ENCODE data around the gene GID8.

The GID8 gene

GRCh38 chr20:62931464-62931863, 6.5 kb upstream of the GID8 start:
- TF ChIP-seq POLR2A (IDR thresholded peaks at IDR 0.05; ENCODE audit: low read length) (no peak), GATA1 (IDR thresholded peaks at IDR 0.05; ENCODE audit: low read depth, low read length) (no peak)
- DNase-seq, result no peak

GRCh38 chr20:62933966-62934365, 4.0 kb upstream of the GID8 start:
- TF ChIP-seq GATA1 (IDR thresholded peaks at IDR 0.05; ENCODE audit: low read depth, low read length) (no peak), POLR2A (IDR thresholded peaks at IDR 0.05; ENCODE audit: low read length) (no peak)
- no peak for DNase-seq

GRCh38 chr20:62935204-62935967, 2.6 kb upstream of the GID8 start:
- no peak for TF ChIP-seq GATA1 (IDR thresholded peaks at IDR 0.05; ENCODE audit: low read depth, low read length)
- TF ChIP-seq POLR2A (IDR thresholded peaks at IDR 0.05; ENCODE audit: low read length), result no peak
- DNase-seq, result peak; percentile 17 to 26

GRCh38 chr20:62935968-62936585, 1.9 kb upstream of the GID8 start:
- no peak for DNase-seq
- TF ChIP-seq POLR2A (IDR thresholded peaks at IDR 0.05; ENCODE audit: low read length) (no peak), GATA1 (IDR thresholded peaks at IDR 0.05; ENCODE audit: low read depth, low read length) (no peak)

GRCh38 chr20:62937268-62938104, 461 bp upstream of the GID8 start:
- DNase-seq, result peak; percentile 98
- TF ChIP-seq POLR2A (IDR thresholded peaks at IDR 0.05; ENCODE audit: low read length) (peak; percentile 82), GATA1 (IDR thresholded peaks at IDR 0.05; ENCODE audit: low read depth, low read length) (no peak)

- TF ChIP-seq GATA1 (IDR thresholded peaks at IDR 0.05; ENCODE audit: low read depth, low read length), result no peak
- TF ChIP-seq POLR2A (IDR thresholded peaks at IDR 0.05; ENCODE audit: low read length), result no peak
- no peak for DNase-seq
Observed at GRCh38 chr20:62940875-62941274, 2.9 kb downstream of the GID8 start.

- TF ChIP-seq GATA1 (IDR thresholded peaks at IDR 0.05; ENCODE audit: low read depth, low read length) (no peak), POLR2A (IDR thresholded peaks at IDR 0.05; ENCODE audit: low read length) (no peak)
- no peak for DNase-seq
Observed at GRCh38 chr20:62941792-62942191, 3.8 kb downstream of the GID8 start.

- TF ChIP-seq GATA1 (IDR thresholded peaks at IDR 0.05; ENCODE audit: low read depth, low read length) (no peak), POLR2A (IDR thresholded peaks at IDR 0.05; ENCODE audit: low read length) (no peak)
- DNase-seq, result no peak
Observed at GRCh38 chr20:62942456-62942855, 4.5 kb downstream of the GID8 start.

GRCh38 chr20:62943396-62943795, 5.4 kb downstream of the GID8 start:
- no peak for DNase-seq
- TF ChIP-seq POLR2A (IDR thresholded peaks at IDR 0.05; ENCODE audit: low read length) (no peak), GATA1 (IDR thresholded peaks at IDR 0.05; ENCODE audit: low read depth, low read length) (no peak)

GRCh38 chr20:62944184-62944583, 6.2 kb downstream of the GID8 start:
- DNase-seq, result no peak
- TF ChIP-seq POLR2A (IDR thresholded peaks at IDR 0.05; ENCODE audit: low read length) (no peak), GATA1 (IDR thresholded peaks at IDR 0.05; ENCODE audit: low read depth, low read length) (no peak)

- TF ChIP-seq POLR2A (IDR thresholded peaks at IDR 0.05; ENCODE audit: low read length) (no peak), GATA1 (IDR thresholded peaks at IDR 0.05; ENCODE audit: low read depth, low read length) (no peak)
- DNase-seq, result no peak
Observed at GRCh38 chr20:62944746-62945145, 6.8 kb downstream of the GID8 start.

GRCh38 chr20:62945771-62946339, 7.9 kb downstream of the GID8 start:
- TF ChIP-seq GATA1 (IDR thresholded peaks at IDR 0.05; ENCODE audit: low read depth, low read length) (no peak), POLR2A (IDR thresholded peaks at IDR 0.05; ENCODE audit: low read length) (no peak)
- no peak for DNase-seq

- TF ChIP-seq POLR2A (IDR thresholded peaks at IDR 0.05; ENCODE audit: low read length) (no peak), GATA1 (IDR thresholded peaks at IDR 0.05; ENCODE audit: low read depth, low read length) (no peak)
- DNase-seq, result peak; percentile 52 to 71
Observed at GRCh38 chr20:62946918-62947317, 9.0 kb downstream of the GID8 start.
